Lower lobe of right lung (tissue), 2 donors: ENCODE data around the gene GLT6D1. TPM values are rescaled to one million over a fixed set of nuclear protein-coding genes. Genes with fewer than 3 reads are reported as not detected.
A peak's percentile ranks its signal among the peaks of the same experiment; 100 is the strongest.

ENCODE experiments used
- ATAC-seq, 2 donors: fragments of 200-7000 bp; cut with Tn5 transposase; one replicate each; pipeline ENCODE4 v1.9.1; 2020 to 2022; ENCODE audit warnings: mild to moderate bottlenecking in 2 of 2, moderate library complexity in 2 of 2
- DNase-seq: peaks from one replicate; pipeline ENCODE4 v3.0.0-alpha.2; 2020
- H3K27ac ChIP-seq: fragments of 200-600 bp; one replicate; pipeline ENCODE4 v1.8.0; 2022
- H3K27me3 ChIP-seq: fragments of 200-600 bp; one replicate; pipeline ENCODE4 v1.8.0; 2022; ENCODE audit warnings: low read depth
- H3K36me3 ChIP-seq: fragments of 200-600 bp; one replicate; pipeline ENCODE4 v1.8.0; 2022; ENCODE audit warnings: mild to moderate bottlenecking
- H3K4me1 ChIP-seq: fragments of 200-600 bp; one replicate; pipeline ENCODE4 v1.8.0; 2022
- H3K4me3 ChIP-seq: fragments of 200-600 bp; one replicate; pipeline ENCODE4 v1.8.0; 2022; ENCODE audit warnings: mild to moderate bottlenecking
- H3K9me3 ChIP-seq: fragments of 200-600 bp; one replicate; pipeline ENCODE4 v1.8.0; 2022
- CTCF ChIP-seq: fragments of 200-600 bp; IDR thresholded peaks from one replicate; pipeline ENCODE4 v1.8.0; 2022; ENCODE audit warnings: antibody characterized with exemption, mild to moderate bottlenecking
- intact Hi-C: fragments of 100-400 bp; cut with DNase I; formaldehyde crosslinking; loops from one replicate; pipeline ENCODE4 v1.11.0; 2022
- total RNA-seq: library from RNA; stranded (reverse); fragmentation: NEBNext Ultra II Directional; extraction: Animal tissue kit (Norgen Biotek cat#: 25700); gene quantifications from one replicate; pipeline ENCODE4 v1.2.1, GENCODE V29; 2021
- donor health status: DM: no; HTN: yes; CAD: no; lungs with severe emphysema.

GLT6D1 gene
- total RNA-seq, 1 donor from 2014 or later = not detected

DNA sequence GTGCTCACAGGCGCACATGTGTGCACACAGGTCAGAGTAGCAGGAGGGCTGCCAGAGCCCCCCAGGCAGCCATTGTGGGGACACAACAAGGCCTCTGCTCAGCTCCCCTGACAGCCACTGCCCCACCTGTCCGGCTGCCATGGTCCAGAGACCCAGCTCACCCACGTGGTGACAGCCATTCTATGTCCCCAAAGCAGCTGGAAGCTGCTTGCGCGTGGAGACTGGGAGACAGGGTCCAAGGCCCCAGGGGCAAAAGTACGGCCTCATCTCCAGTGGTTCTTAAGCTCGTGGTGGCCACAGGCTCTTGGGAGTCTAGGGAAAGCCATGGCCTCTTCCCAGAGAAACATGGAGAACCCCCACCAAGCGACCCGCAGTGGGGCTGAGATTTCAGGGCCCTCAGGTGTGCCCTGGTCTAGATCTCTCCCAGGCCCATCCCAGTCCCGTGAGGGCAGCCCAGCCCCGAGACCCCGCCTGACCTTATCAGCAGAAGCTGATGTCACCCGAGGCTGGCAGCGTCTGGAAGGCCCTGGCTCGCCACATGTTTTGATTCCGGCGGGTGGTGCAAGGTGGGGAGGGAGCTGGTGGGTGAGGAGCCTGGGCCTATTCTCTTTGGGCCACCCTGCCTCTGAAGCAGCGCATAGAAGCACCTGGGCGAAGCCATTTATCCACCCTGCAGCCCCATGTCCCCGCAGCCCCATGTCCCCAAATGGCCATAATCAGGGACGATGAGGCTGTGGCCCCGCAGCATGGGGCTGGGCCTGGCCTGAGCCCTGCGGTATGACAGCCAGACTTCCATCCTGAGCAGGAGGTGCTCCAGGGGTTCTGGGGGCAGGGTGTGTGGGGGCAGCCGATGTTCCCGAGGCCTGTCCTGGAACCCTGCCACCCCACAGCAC is 31.7 kb downstream of the GLT6D1 start:
- DNase-seq = no peak
- no peak for ATAC-seq
- no peak overlapping the region for H3K27ac ChIP-seq

GRCh38 chr9:135606885-135607259 is 32.5 kb downstream of the GLT6D1 start:
- TF ChIP-seq CTCF = no peak
- H3K27me3 ChIP-seq = peaks cover 27% of the 10 kb centered on the region
- intact Hi-C loops = no loop called here

More for the DNA sequence above, 31.7 kb downstream of the GLT6D1 start:
- Histone ChIP-seq H3K27me3 (peaks cover 23% of the 10 kb centered on the region), H3K9me3 (no peaks in the 10 kb centered on the region), H3K4me3 (no peak overlapping the region), H3K4me1 (no peaks in the 10 kb centered on the region), H3K36me3 (no peaks in the 10 kb centered on the region)
- no peak for TF ChIP-seq CTCF
- intact Hi-C loops = no loop called here

DNA sequence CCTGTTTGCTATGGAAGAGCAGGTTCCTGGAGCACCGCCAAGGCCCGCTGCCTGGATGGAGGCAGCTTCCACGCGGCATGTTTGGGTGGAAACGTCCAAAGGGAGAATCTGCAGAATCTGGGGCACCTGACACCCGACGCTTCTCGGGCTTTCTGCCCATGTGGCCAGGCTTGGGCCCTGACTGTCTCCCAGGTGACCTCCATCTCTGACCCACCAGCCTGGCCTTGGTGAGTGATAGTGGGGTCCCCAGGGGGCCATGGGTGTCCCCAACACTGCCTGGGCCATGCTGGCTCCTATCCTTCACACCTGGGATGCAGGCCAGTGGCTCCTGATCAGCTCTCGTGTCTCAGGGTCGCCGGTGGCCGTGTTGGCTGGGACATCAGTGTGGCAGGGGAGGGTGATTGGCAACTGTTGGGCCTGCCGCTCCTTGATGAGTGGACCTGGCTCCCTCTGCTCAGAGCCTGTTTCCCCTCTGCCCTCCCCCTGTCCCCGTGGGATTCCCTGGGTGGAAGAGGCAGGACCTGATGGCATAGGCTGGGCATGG is 34.0 kb downstream of the GLT6D1 start:
- Histone ChIP-seq H3K27me3 (peaks cover 32% of the 10 kb centered on the region), H3K36me3 (no peaks in the 10 kb centered on the region), H3K27ac (no peak overlapping the region), H3K9me3 (no peaks in the 10 kb centered on the region), H3K4me3 (no peak overlapping the region), H3K4me1 (no peaks in the 10 kb centered on the region)
- intact Hi-C loops = no loop called here
- ATAC-seq = no peak
- no peak for DNase-seq
- TF ChIP-seq CTCF = no peak

More at GRCh38 chr9:135606885-135607259, 32.5 kb downstream of the GLT6D1 start:
- H3K4me3 ChIP-seq = no peak overlapping the region
- no peaks in the 10 kb centered on the region for H3K4me1 ChIP-seq
- H3K27ac ChIP-seq = no peak overlapping the region
- ATAC-seq (no peak), DNase-seq (no peak)
- H3K36me3 ChIP-seq = no peaks in the 10 kb centered on the region
- H3K9me3 ChIP-seq = no peaks in the 10 kb centered on the region

- ATAC-seq (no peak), DNase-seq (peak; percentile 42)
- intact Hi-C loops = no loop called here
These were observed 34.7 kb downstream of the GLT6D1 start for GRCh38 chr9:135604437-135605237.

More at GRCh38 chr9:135604437-135605237, 34.7 kb downstream of the GLT6D1 start:
- peaks cover 32% of the 10 kb centered on the region for H3K27me3 ChIP-seq
- no peak for TF ChIP-seq CTCF
- no peaks in the 10 kb centered on the region for H3K36me3 ChIP-seq
- no peak overlapping the region for H3K4me3 ChIP-seq
- no peaks in the 10 kb centered on the region for H3K9me3 ChIP-seq
- H3K27ac ChIP-seq = no peak overlapping the region
- H3K4me1 ChIP-seq = no peaks in the 10 kb centered on the region
